LHCN-M2 (cell line): ENCODE results near the gene ZNF736. TPM values are rescaled to one million over a fixed set of nuclear protein-coding genes. Genes with fewer than 3 reads are reported as not detected.

ENCODE experiments used
- total RNA-seq: library from RNA; depleted of rRNA; stranded (reverse); fragments of >200 nt; gene quantifications from 2 replicates; pipeline ENCODE4 v1.2.3, GENCODE V29; 2014; rRNA removed

The ZNF736 gene
- total RNA-seq, 1 experiment from 2014 or later: 13.1 TPM

Other genes with a start within 250 kb of the ZNF736 start
- not detected in 2 replicates for gene ZNF735, start 106.8 kb upstream of the ZNF736 start, total RNA-seq
- gene ZNF679, start 85.5 kb upstream of the ZNF736 start, total RNA-seq: not detected in 2 replicates
- gene ZNF680, start 249.1 kb downstream of the ZNF736 start, total RNA-seq: 21.6 and 25.3 TPM in 2 replicates